ENCODE measurements around the gene CD300A. TPM values are rescaled to one million over a fixed set of nuclear protein-coding genes. Genes with fewer than 3 reads are reported as not detected.

Gene CD300A
- total RNA-seq, 2 donors from 2014 or later, result 2.0 to 3.1 TPM

- ATAC-seq (no peak), DNase-seq (no peak)
- Histone ChIP-seq H3K4me3 (no peak overlapping the region), H3K36me3 (replicated peaks in 1 of 2; ENCODE audit: insufficient read depth in 1 of 2, low read depth in 2 of 2) (no peaks in the 10 kb centered on the region), H3K27me3 (no peaks in the 10 kb centered on the region), H3K9me3 (no peaks in the 10 kb centered on the region), H3K4me1 (no peaks in the 10 kb centered on the region), H3K27ac (no peak overlapping the region)
- intact Hi-C loops (cut with DNase I), result no loop called here
- TF ChIP-seq POLR2A (IDR thresholded peaks at IDR 0.05), result no peak
- TF ChIP-seq, protein P1, sequence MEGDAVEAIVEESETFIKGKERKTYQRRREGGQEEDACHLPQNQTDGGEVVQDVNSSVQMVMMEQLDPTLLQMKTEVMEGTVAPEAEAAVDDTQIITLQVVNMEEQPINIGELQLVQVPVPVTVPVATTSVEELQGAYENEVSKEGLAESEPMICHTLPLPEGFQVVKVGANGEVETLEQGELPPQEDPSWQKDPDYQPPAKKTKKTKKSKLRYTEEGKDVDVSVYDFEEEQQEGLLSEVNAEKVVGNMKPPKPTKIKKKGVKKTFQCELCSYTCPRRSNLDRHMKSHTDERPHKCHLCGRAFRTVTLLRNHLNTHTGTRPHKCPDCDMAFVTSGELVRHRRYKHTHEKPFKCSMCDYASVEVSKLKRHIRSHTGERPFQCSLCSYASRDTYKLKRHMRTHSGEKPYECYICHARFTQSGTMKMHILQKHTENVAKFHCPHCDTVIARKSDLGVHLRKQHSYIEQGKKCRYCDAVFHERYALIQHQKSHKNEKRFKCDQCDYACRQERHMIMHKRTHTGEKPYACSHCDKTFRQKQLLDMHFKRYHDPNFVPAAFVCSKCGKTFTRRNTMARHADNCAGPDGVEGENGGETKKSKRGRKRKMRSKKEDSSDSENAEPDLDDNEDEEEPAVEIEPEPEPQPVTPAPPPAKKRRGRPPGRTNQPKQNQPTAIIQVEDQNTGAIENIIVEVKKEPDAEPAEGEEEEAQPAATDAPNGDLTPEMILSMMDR (IDR thresholded peaks at IDR 0.05), result no peak
- 57 to 83% methylated on average over 2 to 4 of the region's 4 CpGs for WGBS, 2 donors
Observed at GRCh38 chr17:74472890-74473289, 6.5 kb downstream of the CD300A start.

- H3K36me3 ChIP-seq (replicated peaks in 1 of 2; ENCODE audit: insufficient read depth in 1 of 2, low read depth in 2 of 2), result no peaks in the 10 kb centered on the region
- DNase-seq, result no peak
- WGBS, 2 donors, result 55 to 76% methylated on average over 6 to 8 of the region's 8 CpGs
Observed at GRCh38 chr17:74473294-74473693, 6.9 kb downstream of the CD300A start.

GRCh38 chr17:74474043-74474792 is 7.8 kb downstream of the CD300A start:
- H3K4me1 ChIP-seq, result no peaks in the 10 kb centered on the region
- DNase-seq (no peak), ATAC-seq (no peak)
- WGBS, 2 donors, result 66 to 68% methylated on average over 4 to 9 of the region's 9 CpGs
- no peaks in the 10 kb centered on the region for H3K36me3 ChIP-seq (replicated peaks in 1 of 2; ENCODE audit: insufficient read depth in 1 of 2, low read depth in 2 of 2)
- no peak overlapping the region for H3K4me3 ChIP-seq
- no peaks in the 10 kb centered on the region for H3K9me3 ChIP-seq
- H3K27ac ChIP-seq, result no peak overlapping the region
- TF ChIP-seq, protein P1 (IDR thresholded peaks at IDR 0.05), result no peak
- TF ChIP-seq POLR2A (IDR thresholded peaks at IDR 0.05), result no peak
- H3K27me3 ChIP-seq, result no peaks in the 10 kb centered on the region
- intact Hi-C loops (cut with DNase I), result no loop called here

More at GRCh38 chr17:74473294-74473693, 6.9 kb downstream of the CD300A start:
- no peak overlapping the region for H3K4me3 ChIP-seq
- no peak for TF ChIP-seq POLR2A (IDR thresholded peaks at IDR 0.05)
- TF ChIP-seq, protein P1 (IDR thresholded peaks at IDR 0.05), result no peak
- H3K4me1 ChIP-seq, result no peaks in the 10 kb centered on the region
- no peak for ATAC-seq
- no peaks in the 10 kb centered on the region for H3K9me3 ChIP-seq
- no peak overlapping the region for H3K27ac ChIP-seq
- intact Hi-C loops (cut with DNase I), result no loop called here
- H3K27me3 ChIP-seq, result no peaks in the 10 kb centered on the region

GRCh38 chr17:74475189-74475588 is 8.8 kb downstream of the CD300A start:
- Histone ChIP-seq H3K9me3 (no peaks in the 10 kb centered on the region), H3K36me3 (replicated peaks in 1 of 2; ENCODE audit: insufficient read depth in 1 of 2, low read depth in 2 of 2) (no peaks in the 10 kb centered on the region), H3K27ac (no peak overlapping the region), H3K27me3 (no peaks in the 10 kb centered on the region), H3K4me1 (no peaks in the 10 kb centered on the region), H3K4me3 (no peak overlapping the region)
- DNase-seq, result no peak
- intact Hi-C loops (cut with DNase I), result no loop called here
- no peak for TF ChIP-seq POLR2A (IDR thresholded peaks at IDR 0.05)
- no peak for ATAC-seq
- WGBS, 2 donors, result 77 to 81% methylated on average over 4 of the region's 4 CpGs

GRCh38 chr17:74477411-74477810 is 11.0 kb downstream of the CD300A start:
- H3K27ac ChIP-seq, result no peak overlapping the region
- intact Hi-C loops (cut with DNase I), result no loop called here
- 65 to 77% methylated on average over 2 to 4 of the region's 4 CpGs for WGBS, 2 donors

More at GRCh38 chr17:74477411-74477810, 11.0 kb downstream of the CD300A start:
- TF ChIP-seq, protein P1 (IDR thresholded peaks at IDR 0.05), result no peak
- TF ChIP-seq POLR2A (IDR thresholded peaks at IDR 0.05), result no peak
- Histone ChIP-seq H3K4me3 (no peak overlapping the region), H3K36me3 (replicated peaks in 1 of 2; ENCODE audit: insufficient read depth in 1 of 2, low read depth in 2 of 2) (no peaks in the 10 kb centered on the region), H3K9me3 (no peaks in the 10 kb centered on the region), H3K27me3 (no peaks in the 10 kb centered on the region), H3K4me1 (no peaks in the 10 kb centered on the region)
- DNase-seq (no peak), ATAC-seq (no peak)

Data from body of pancreas (tissue), 4 donors.